GM21381 (cell line): Measurements from ENCODE around the gene GPC5.
"Not testable (repeated sequence)": the region's sequence is repeated elsewhere in the genome, so short reads cannot be mapped to it uniquely, and the experiment has no call there.

ENCODE experiments used
- ATAC-seq: cut with Tn5 transposase; IDR thresholded peaks from one replicate; pipeline ENCODE4 v1.9.1; 2021; ENCODE audit warnings: mild to moderate bottlenecking, moderate library complexity; ENCODE audit not compliant: unreplicated experiment

GPC5 gene

GRCh38 chr13:92886535-92887077 is 1488.2 kb downstream of the GPC5 start:
- ATAC-seq = no peak

DNA sequence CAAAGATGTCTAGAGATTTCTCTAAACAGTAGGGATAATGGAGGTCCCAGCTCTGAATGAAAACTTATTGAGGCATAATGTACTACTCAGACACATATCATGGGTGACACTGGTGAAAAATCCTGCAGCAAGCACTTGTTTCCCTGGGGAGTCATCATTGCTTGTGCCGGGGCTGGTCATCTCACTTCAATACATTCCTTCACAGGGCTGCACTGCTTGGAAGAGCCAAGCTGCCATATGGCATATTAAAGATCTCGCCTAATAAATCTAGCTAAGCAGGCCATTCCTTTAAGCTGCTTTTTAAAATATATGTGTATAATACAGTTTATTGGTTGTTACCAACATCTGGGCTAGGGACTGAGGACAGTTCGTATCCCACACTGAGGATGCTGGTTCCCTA is 1496.0 kb downstream of the GPC5 start:
- no peak for ATAC-seq

DNA sequence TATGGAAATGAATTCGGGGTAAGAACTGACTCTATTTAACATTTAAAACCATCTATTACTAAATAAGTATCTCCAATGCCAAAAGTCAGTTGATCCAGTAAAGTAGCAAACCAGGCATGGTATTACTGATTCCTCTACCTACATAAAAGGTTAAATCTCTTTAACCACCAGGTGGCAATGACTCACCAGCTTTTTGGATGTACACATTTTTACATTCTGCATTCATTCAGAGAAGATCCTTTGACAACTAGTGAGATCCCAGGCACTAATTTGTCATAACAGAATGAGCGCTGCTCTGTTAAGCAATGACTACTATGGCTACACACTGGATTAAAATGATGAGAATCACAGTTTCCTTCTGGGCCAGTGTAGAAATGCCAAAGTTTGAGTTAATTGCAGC is 1498.4 kb downstream of the GPC5 start:
- ATAC-seq = no peak

DNA sequence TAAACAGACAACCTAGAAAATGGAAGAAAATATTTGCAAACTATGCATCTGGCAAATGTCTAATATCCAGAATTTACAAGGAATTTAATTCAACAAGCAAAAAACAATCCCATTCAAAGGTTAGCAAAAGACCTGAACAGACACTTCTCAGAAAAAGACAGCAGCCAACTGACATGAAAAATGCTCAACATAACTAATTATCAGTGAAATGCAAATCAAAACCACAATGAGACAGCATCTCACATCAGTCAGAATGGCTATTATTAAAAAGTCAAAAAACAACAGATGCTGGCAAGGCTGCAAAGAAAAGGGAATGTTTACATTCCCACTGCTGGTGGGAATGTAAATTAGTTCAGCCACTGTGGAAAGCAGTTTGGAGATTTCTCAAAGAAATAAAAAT is 1500.5 kb downstream of the GPC5 start:
- ATAC-seq = not testable (repeated sequence)

- ATAC-seq = no peak
These were observed 1502.0 kb downstream of the GPC5 start for GRCh38 chr13:92900446-92900845.

GRCh38 chr13:92901739-92902138 is 1503.3 kb downstream of the GPC5 start:
- no peak for ATAC-seq

GRCh38 chr13:92912629-92913028 is 1514.2 kb downstream of the GPC5 start:
- ATAC-seq = no peak

- no peak for ATAC-seq
These were observed 1515.4 kb downstream of the GPC5 start for GRCh38 chr13:92913840-92914239.
